GM19395 (cell line): Measurements from ENCODE around the gene CDC40.

Experiments used
- ATAC-seq: cut with Tn5 transposase; IDR thresholded peaks from one replicate; pipeline ENCODE4 v1.9.1; 2021; ENCODE audit warnings: mild to moderate bottlenecking, moderate library complexity; ENCODE audit not compliant: unreplicated experiment

Gene CDC40

GRCh38 chr6:110180228-110181008 lies at the start of gene CDC40:
Gene CDC40 (plus strand): TSS chr6:110180427. CDS start chr6:110180445, 18 bp downstream.
- peak; percentile 64 for ATAC-seq

- no peak for ATAC-seq
These were observed 42.0 kb upstream of the CDC40 start for GRCh38 chr6:110137924-110138887.

- no peak for ATAC-seq
These were observed 41.2 kb upstream of the CDC40 start for GRCh38 chr6:110139052-110139451.

GRCh38 chr6:110140650-110141049 lies 39.6 kb upstream of the CDC40 start:
- ATAC-seq: no peak

GRCh38 chr6:110147870-110148269 lies 32.4 kb upstream of the CDC40 start:
- ATAC-seq: no peak

GRCh38 chr6:110158479-110158878 lies 21.7 kb upstream of the CDC40 start:
- ATAC-seq: no peak

GRCh38 chr6:110170081-110170480 lies 10.1 kb upstream of the CDC40 start:
- no peak for ATAC-seq

- ATAC-seq: no peak
These were observed 6.6 kb upstream of the CDC40 start for GRCh38 chr6:110173506-110174132.

GRCh38 chr6:110178626-110179405 lies 1.4 kb upstream of the CDC40 start:
- ATAC-seq: no peak

- peak; percentile 92 for ATAC-seq
These were observed 610 bp upstream of the CDC40 start, which contains the start of gene WASF1 for GRCh38 chr6:110179406-110180227. Gene WASF1 (minus strand): TSS chr6:110179670. CDS start chr6:110127601, 52,069 bp downstream.

- no peak for ATAC-seq
These were observed 1.2 kb downstream of the CDC40 start for GRCh38 chr6:110181131-110182030.

GRCh38 chr6:110183292-110183885 lies 3.2 kb downstream of the CDC40 start:
- no peak for ATAC-seq

- peak; percentile 73 for ATAC-seq
These were observed 5.7 kb downstream of the CDC40 start for GRCh38 chr6:110185879-110186278.

- ATAC-seq: no peak
These were observed 8.6 kb downstream of the CDC40 start for GRCh38 chr6:110188791-110189190.

- no peak for ATAC-seq
These were observed 10.5 kb downstream of the CDC40 start for GRCh38 chr6:110190726-110191125.

GRCh38 chr6:110191477-110191876 lies 11.2 kb downstream of the CDC40 start:
- no peak for ATAC-seq

GRCh38 chr6:110195639-110196038 lies 15.4 kb downstream of the CDC40 start:
- ATAC-seq: no peak

- no peak for ATAC-seq
These were observed 16.6 kb downstream of the CDC40 start for GRCh38 chr6:110196874-110197273.
